PC-9 (cell line): ENCODE data around the gene CYP39A1.

Experiments
- EZH2 ChIP-seq: fragments of 200-600 bp; sonication (generic); IDR thresholded peaks from 2 replicates; pipeline ENCODE4 v1.8.0; 2017; ENCODE audit warnings: antibody characterized with exemption, low read depth
- TF ChIP-seq, protein P1 (sequence below): fragments of 200-600 bp; sonication (generic); conservative IDR thresholded peaks from 2 replicates; pipeline ENCODE4 v1.6.1; 2017; ENCODE audit warnings: mixed run types, antibody characterized with exemption, mild to moderate bottlenecking, moderate library complexity

- no peak for TF ChIP-seq EZH2
- TF ChIP-seq, protein P1, sequence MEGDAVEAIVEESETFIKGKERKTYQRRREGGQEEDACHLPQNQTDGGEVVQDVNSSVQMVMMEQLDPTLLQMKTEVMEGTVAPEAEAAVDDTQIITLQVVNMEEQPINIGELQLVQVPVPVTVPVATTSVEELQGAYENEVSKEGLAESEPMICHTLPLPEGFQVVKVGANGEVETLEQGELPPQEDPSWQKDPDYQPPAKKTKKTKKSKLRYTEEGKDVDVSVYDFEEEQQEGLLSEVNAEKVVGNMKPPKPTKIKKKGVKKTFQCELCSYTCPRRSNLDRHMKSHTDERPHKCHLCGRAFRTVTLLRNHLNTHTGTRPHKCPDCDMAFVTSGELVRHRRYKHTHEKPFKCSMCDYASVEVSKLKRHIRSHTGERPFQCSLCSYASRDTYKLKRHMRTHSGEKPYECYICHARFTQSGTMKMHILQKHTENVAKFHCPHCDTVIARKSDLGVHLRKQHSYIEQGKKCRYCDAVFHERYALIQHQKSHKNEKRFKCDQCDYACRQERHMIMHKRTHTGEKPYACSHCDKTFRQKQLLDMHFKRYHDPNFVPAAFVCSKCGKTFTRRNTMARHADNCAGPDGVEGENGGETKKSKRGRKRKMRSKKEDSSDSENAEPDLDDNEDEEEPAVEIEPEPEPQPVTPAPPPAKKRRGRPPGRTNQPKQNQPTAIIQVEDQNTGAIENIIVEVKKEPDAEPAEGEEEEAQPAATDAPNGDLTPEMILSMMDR, result no peak
Observed at GRCh38 chr6:46530896-46531295, 121.7 kb downstream of the CYP39A1 start.
